ENCODE measurements around the gene PDE4D. TPM values are rescaled to one million over a fixed set of nuclear protein-coding genes. Genes with fewer than 3 reads are reported as not detected.

The PDE4D gene
- total RNA-seq, 1 donor, result 19.9 TPM

DNA sequence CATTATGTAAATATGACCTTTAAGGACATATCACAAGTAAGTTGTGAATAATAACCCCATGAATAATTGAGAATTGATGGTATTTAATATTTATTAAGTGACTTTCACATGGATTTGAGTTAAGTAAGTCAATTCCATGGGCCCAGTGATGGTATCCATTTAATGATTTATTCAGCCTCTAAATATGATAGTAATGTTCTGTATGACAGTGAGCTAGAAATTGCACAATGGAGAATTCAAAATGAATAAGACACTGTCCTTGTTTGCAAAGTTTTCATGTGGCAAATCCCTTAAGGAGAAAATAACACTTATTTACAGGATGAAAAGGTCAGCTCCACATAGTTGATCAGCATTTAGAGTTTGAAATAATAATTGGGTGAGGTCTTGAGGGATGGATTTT is 160.7 kb downstream of the PDE4D start:
- no peak for TF ChIP-seq CTCF (IDR thresholded peaks at IDR 0.05; ENCODE audit: extremely low read depth, low read depth, low read length)
- H4K20me1 ChIP-seq (ENCODE audit: insufficient read depth, low read length), result no peaks in the 10 kb centered on the region
- no peaks in the 10 kb centered on the region for H3K27me3 ChIP-seq (ENCODE audit: insufficient read depth, low read length)
- no peaks in the 10 kb centered on the region for H3K9me3 ChIP-seq (ENCODE audit: low read depth, low read length)
- no peaks in the 10 kb centered on the region for H3K79me2 ChIP-seq (ENCODE audit: insufficient read depth, low read length)
- no peaks in the 10 kb centered on the region for H3K36me3 ChIP-seq (ENCODE audit: insufficient read depth, low read length)
- H2AFZ ChIP-seq (ENCODE audit: low read length), result no peak overlapping the region
- H3K4me1 ChIP-seq (ENCODE audit: insufficient read depth, low read length), result no peaks in the 10 kb centered on the region
- H3K4me3 ChIP-seq (ENCODE audit: insufficient read depth, low read length), result no peak overlapping the region
- no peak overlapping the region for H3K27ac ChIP-seq (ENCODE audit: low read depth, low read length)
- DNase-seq (ENCODE audit: insufficient read length, low spot score, missing footprints), result no peak
- H3K4me2 ChIP-seq (ENCODE audit: insufficient read depth, low read length), result no peak overlapping the region

- Histone ChIP-seq H3K9me3 (ENCODE audit: low read depth, low read length) (no peaks in the 10 kb centered on the region), H3K4me2 (ENCODE audit: insufficient read depth, low read length) (no peak overlapping the region), H2AFZ (ENCODE audit: low read length) (no peak overlapping the region), H3K4me3 (ENCODE audit: insufficient read depth, low read length) (no peak overlapping the region), H3K36me3 (ENCODE audit: insufficient read depth, low read length) (no peaks in the 10 kb centered on the region), H3K79me2 (ENCODE audit: insufficient read depth, low read length) (no peaks in the 10 kb centered on the region), H3K27me3 (ENCODE audit: insufficient read depth, low read length) (no peaks in the 10 kb centered on the region), H3K27ac (ENCODE audit: low read depth, low read length) (no peak overlapping the region), H4K20me1 (ENCODE audit: insufficient read depth, low read length) (no peaks in the 10 kb centered on the region), H3K4me1 (ENCODE audit: insufficient read depth, low read length) (no peaks in the 10 kb centered on the region)
- no peak for TF ChIP-seq CTCF (IDR thresholded peaks at IDR 0.05; ENCODE audit: extremely low read depth, low read depth, low read length)
- DNase-seq (ENCODE audit: insufficient read length, low spot score, missing footprints), result no peak
Measured at GRCh38 chr5:59732301-59732700, 161.2 kb downstream of the PDE4D start.

DNA sequence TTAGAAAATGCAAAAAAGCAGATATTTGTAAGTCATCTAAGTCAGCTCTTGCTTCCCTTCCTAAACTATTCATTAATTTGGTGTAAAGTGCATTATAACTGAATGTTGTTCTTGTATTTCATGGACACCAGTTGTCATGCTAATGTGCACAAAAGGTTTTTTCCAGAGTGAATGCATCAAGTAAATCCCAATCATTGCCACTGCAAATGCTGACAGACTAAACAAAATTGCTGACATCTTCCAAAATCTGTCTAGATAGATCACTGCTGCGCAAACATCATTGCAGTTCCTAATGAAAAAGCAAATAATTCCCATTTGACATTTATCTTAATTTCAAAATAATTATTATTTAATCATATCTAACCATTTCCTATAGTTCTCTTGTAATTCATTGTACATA is 161.7 kb downstream of the PDE4D start:
- Histone ChIP-seq H2AFZ (ENCODE audit: low read length) (no peak overlapping the region), H3K4me3 (ENCODE audit: insufficient read depth, low read length) (no peak overlapping the region), H3K79me2 (ENCODE audit: insufficient read depth, low read length) (no peaks in the 10 kb centered on the region), H4K20me1 (ENCODE audit: insufficient read depth, low read length) (no peaks in the 10 kb centered on the region), H3K27me3 (ENCODE audit: insufficient read depth, low read length) (no peaks in the 10 kb centered on the region), H3K36me3 (ENCODE audit: insufficient read depth, low read length) (no peaks in the 10 kb centered on the region), H3K9me3 (ENCODE audit: low read depth, low read length) (no peaks in the 10 kb centered on the region), H3K4me2 (ENCODE audit: insufficient read depth, low read length) (no peak overlapping the region), H3K27ac (ENCODE audit: low read depth, low read length) (no peak overlapping the region), H3K4me1 (ENCODE audit: insufficient read depth, low read length) (no peaks in the 10 kb centered on the region)
- TF ChIP-seq CTCF (IDR thresholded peaks at IDR 0.05; ENCODE audit: extremely low read depth, low read depth, low read length), result no peak
- DNase-seq (ENCODE audit: insufficient read length, low spot score, missing footprints), result no peak

DNA sequence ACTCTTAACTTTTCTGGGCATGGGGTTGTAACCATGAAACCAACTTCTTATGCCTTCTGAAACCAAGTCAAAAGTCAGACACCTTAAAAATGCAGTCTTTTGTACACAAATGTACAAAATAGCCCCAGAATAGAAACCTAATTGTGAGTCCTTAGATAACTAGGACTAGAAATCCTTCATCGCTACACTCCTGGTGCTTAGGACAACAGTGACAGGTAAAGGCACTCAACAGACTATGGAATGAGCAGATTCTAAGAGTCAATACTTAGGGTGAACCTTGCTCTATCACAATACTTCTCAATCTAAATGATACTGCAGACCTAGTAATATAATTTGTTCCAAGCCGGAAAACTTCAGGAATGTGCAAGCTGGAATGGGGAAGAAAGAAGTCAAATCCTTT is 163.7 kb downstream of the PDE4D start:
- H3K27ac ChIP-seq (ENCODE audit: low read depth, low read length), result no peak overlapping the region
- no peak overlapping the region for H2AFZ ChIP-seq (ENCODE audit: low read length)
- H4K20me1 ChIP-seq (ENCODE audit: insufficient read depth, low read length), result no peaks in the 10 kb centered on the region
- no peaks in the 10 kb centered on the region for H3K27me3 ChIP-seq (ENCODE audit: insufficient read depth, low read length)
- no peaks in the 10 kb centered on the region for H3K36me3 ChIP-seq (ENCODE audit: insufficient read depth, low read length)
- no peaks in the 10 kb centered on the region for H3K9me3 ChIP-seq (ENCODE audit: low read depth, low read length)
- H3K4me2 ChIP-seq (ENCODE audit: insufficient read depth, low read length), result no peak overlapping the region
- no peak for DNase-seq (ENCODE audit: insufficient read length, low spot score, missing footprints)
- no peaks in the 10 kb centered on the region for H3K4me1 ChIP-seq (ENCODE audit: insufficient read depth, low read length)
- H3K4me3 ChIP-seq (ENCODE audit: insufficient read depth, low read length), result no peak overlapping the region
- TF ChIP-seq CTCF (IDR thresholded peaks at IDR 0.05; ENCODE audit: extremely low read depth, low read depth, low read length), result no peak
- no peaks in the 10 kb centered on the region for H3K79me2 ChIP-seq (ENCODE audit: insufficient read depth, low read length)

Measured in osteoblast (primary cell).